GM21723 (cell line): Measurements from ENCODE around the gene FAM131B.
A peak's percentile ranks its signal among the peaks of the same experiment; 100 is the strongest.

Experiments
- ATAC-seq: cut with Tn5 transposase; IDR thresholded peaks from one replicate; pipeline ENCODE4 v1.9.1; 2021; ENCODE audit warnings: mild to moderate bottlenecking, moderate library complexity; ENCODE audit not compliant: unreplicated experiment

The FAM131B gene

GRCh38 chr7:143325240-143325639 lies 37.3 kb downstream of the FAM131B start:
- peak; percentile 65 for ATAC-seq

DNA sequence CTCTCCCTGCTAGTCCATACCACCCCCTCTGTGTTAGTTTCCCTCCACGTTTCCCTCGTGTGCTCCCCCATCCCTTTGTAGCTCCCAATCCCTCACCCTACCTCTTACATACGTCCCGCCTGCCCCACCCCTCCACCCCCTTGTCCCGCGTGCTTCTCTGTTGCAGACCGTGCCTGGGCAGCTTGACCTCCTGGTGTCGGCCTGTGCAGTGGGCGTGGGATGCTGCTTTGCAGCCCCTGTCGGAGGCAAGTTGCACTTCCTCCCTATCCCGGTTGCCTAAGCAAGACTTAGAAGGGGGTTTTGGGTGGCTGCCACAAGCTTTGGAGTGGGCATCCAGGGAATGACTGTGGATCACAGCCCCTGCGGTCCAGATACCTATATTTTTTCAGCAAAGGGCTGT lies 38.9 kb downstream of the FAM131B start:
- no peak for ATAC-seq

DNA sequence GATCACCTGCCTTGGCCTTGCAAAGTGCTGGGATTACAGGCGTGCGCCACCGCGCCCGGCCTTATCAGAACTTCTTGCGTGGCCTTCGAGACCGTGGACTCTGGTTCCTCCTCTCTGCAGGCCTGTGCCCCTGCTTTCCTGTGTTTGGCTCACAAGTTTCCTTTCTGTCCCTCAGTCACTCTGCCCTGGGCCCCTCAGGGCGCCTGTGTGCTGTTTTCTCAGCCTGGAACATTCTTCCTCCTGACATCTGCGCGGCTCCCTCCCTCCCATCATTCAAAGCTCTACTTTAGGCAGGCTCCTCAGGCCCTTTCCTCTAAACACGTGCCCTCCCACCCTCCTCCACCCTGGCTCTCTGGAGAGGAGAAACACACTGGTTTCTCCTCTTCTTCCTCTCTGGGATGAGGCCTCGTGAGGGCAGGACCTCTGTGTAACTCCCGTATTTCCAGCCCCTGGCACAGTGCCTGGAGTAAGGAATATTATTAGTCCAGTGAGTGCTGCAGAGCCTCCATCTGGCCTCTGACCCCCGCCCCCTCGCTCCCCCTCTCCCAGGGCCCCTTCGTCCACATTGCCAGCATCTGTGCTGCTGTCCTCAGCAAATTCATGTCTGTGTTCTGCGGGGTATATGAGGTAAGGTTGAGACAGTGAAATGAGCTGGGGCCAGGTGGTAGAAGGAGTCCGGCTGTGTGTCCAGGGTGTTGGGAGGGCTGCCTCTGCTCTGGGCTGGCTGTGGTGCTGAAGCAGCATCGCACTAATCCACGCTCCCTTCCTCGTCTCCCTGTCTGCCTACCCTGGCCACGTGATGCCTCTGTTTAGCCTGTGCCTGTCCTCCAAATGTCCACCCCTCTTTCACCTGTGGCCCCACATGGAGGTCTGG lies 39.5 kb downstream of the FAM131B start:
- ATAC-seq, result no peak

- ATAC-seq, result no peak
Measured at GRCh38 chr7:143321734-143322133, 40.8 kb downstream of the FAM131B start.

DNA sequence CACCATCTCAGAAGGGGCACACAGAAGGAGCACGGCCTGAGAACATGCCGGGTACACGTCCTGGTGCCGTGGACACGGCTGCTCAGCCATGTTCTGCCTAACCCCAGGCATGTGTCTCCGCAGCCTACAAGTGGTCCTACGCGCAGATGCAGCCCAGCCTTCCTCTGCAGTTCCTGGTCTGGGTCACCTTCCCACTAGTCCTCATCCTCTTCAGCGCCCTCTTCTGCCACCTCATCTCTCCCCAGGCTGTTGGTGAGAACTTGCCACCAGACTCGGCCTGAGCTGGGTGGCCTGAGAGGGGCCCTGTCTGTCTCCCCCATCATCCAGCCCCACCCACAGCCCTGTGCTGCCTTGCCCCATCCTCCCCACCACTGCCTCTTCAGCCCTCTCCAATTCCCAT lies 41.3 kb downstream of the FAM131B start:
- no peak for ATAC-seq

DNA sequence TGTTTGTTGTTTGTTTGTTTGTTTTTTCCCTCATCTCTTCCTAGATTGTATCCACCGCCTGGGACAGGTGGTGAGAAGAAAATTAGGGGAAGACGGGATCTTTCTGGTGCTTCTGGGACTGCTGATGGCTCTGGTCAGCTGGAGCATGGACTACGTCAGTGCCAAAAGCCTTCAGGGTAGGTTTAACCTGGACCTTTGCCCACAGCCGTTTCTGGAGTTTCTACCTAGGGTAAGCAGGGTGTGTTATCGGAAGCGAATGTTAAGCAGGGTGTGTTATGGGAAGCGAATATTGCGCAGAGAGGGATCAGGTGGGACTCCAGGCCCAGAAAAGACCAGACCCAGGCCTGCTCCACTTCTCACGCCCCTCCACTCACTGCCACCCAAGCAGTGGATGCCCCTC lies 41.9 kb downstream of the FAM131B start:
- ATAC-seq, result no peak

- no peak for ATAC-seq
Measured at GRCh38 chr7:143318661-143319060, 43.9 kb downstream of the FAM131B start.

GRCh38 chr7:143316492-143316891 lies 46.0 kb downstream of the FAM131B start:
- no peak for ATAC-seq

DNA sequence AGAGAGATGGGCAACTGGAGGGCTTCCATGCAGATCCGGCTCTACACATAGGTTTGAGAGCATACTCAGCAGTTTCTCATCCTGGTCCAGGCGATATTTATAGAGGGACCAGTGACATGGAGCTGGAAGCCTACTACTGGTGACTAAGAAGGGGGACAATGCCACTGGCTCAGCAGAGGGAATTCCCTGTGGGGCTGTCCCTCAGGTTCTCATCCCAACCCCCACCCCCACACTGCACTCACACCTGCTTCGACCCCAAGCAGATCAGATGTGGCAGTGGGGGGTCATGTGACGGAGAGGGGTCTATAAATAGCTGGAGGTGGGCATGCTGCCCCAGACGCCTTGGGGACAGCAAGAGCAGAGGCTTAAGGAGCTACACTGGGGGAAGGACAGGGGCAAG lies 46.7 kb downstream of the FAM131B start, which contains the start of gene CLCN1:
Gene CLCN1, plus strand, starts transcription at position 336 of the 400 bp plus-strand sequence. CDS start 102 bp downstream, outside the sequence.
- ATAC-seq, result no peak

- ATAC-seq, result no peak
Measured at GRCh38 chr7:143314127-143314526, 48.4 kb downstream of the FAM131B start.

DNA sequence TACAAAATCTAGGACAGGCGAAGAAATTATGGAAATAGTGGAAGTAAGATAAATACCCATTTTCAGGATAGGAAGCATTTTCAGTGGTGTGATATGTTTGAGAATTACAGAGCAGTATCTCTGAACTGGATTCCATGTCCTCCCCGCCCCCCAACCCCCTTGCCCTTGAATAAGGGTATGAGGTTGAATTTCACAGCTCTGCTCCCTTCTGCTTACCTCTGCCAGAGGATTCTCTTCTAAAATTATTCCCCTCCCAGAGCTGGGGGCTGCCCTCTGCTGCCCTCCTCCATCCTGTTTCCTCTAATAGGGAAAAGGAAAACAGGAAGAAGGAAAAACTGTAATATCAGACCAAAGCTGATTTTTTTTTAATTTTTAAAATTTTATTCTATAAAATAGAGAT lies 53.9 kb downstream of the FAM131B start:
- ATAC-seq, result no peak

GRCh38 chr7:143305423-143306070 lies 57.0 kb downstream of the FAM131B start:
- ATAC-seq, result no peak

DNA sequence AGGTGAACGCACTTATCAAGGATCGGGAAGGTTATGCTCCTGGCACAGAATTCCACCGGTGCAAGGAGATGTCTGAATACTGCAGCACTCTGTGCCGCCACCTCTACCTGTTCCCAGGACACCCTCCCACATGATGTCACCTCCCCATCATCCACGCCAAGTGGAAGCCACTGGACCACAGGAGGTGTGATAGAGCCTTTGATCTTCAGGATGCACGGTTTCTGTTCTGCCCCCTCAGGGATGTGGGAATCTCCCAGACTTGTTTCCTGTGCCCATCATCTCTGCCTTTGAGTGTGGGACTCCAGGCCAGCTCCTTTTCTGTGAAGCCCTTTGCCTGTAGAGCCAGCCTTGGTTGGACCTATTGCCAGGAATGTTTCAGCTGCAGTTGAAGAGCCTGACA lies 57.6 kb downstream of the FAM131B start:
- no peak for ATAC-seq

- no peak for ATAC-seq
Measured at GRCh38 chr7:143303733-143304132, 58.8 kb downstream of the FAM131B start.
